Smooth muscle cell (in vitro differentiated cells): ENCODE results near the gene OSBPL5. TPM values are rescaled to one million over a fixed set of nuclear protein-coding genes. Genes with fewer than 3 reads are reported as not detected.

Experiments
- DNase-seq: peaks from one replicate; lab custom pipeline; 2025; ENCODE audit not compliant: unreplicated experiment; lab: John Stamatoyannopoulos, UW
- H2AFZ ChIP-seq: fragments of 200-600 bp; sonication (generic); 2 replicates; pipeline ENCODE4 v1.6.0; 2016; ENCODE audit warnings: antibody characterized with exemption, low read depth, mild to moderate bottlenecking
- H3F3A ChIP-seq: fragments of 200-600 bp; sonication (generic); 2 replicates; pipeline ENCODE4 v1.6.0; 2017; ENCODE audit warnings: antibody characterized with exemption, low read depth
- H3K27ac ChIP-seq: fragments of 200-600 bp; sonication (generic); 2 replicates; pipeline ENCODE4 v1.5.1; 2016; ENCODE audit warnings: low read depth, mild to moderate bottlenecking
- H3K27me3 ChIP-seq: fragments of 200-600 bp; sonication (generic); 2 replicates; pipeline ENCODE4 v1.6.1; 2016; ENCODE audit warnings: low read depth, mild to moderate bottlenecking
- H3K36me3 ChIP-seq: fragments of 200-600 bp; sonication (generic); 2 replicates; pipeline ENCODE4 v1.5.1; 2016; ENCODE audit warnings: low read depth
- H3K4me1 ChIP-seq: fragments of 200-600 bp; sonication (generic); 2 replicates; pipeline ENCODE4 v1.5.1; 2016; ENCODE audit warnings: low read depth
- H3K4me2 ChIP-seq: fragments of 200-600 bp; sonication (generic); 2 replicates; pipeline ENCODE4 v1.6.0; 2016; ENCODE audit warnings: mild to moderate bottlenecking
- H3K4me3 ChIP-seq: fragments of 200-600 bp; sonication (generic); 2 replicates; pipeline ENCODE4 v1.5.1; 2016; ENCODE audit warnings: mild to moderate bottlenecking
- H3K79me2 ChIP-seq: fragments of 200-600 bp; sonication (generic); 2 replicates; pipeline ENCODE4 v1.6.0; 2016; ENCODE audit warnings: low read depth, mild to moderate bottlenecking
- H3K9ac ChIP-seq: fragments of 200-600 bp; sonication (generic); 2 replicates; pipeline ENCODE4 v1.6.0; 2016; ENCODE audit warnings: low read depth
- H3K9me3 ChIP-seq: fragments of 200-600 bp; sonication (generic); replicated peaks from 2 replicates; pipeline ENCODE4 v1.5.1; 2016; ENCODE audit warnings: low read depth
- H4K20me1 ChIP-seq: fragments of 200-600 bp; sonication (generic); 2 replicates; pipeline ENCODE4 v1.6.0; 2016; ENCODE audit warnings: low read depth
- WGBS: methylation state at CpG from one replicate; pipeline ENCODE4 v1.1.7; 2016; ENCODE audit warnings: low lambda C conversion rate; 5-methylcytosine and 5-hydroxymethylcytosine counted together
- polyA plus RNA-seq: library from polyadenylated mRNA; unstranded; fragments of >200 nt; fragmentation: Nextera tagmentation; extraction: Ambion mirVana; gene quantifications from 2 replicates; pipeline ENCODE4 v1.2.1, GENCODE V29; 2016
- total RNA-seq: library from RNA; depleted of rRNA; stranded (reverse); fragments of >200 nt; gene quantifications from 2 replicates; pipeline ENCODE4 v1.2.3, GENCODE V29; 2014
- TF ChIP-seq, protein P1 (sequence below): fragments of 200-600 bp; sonication (generic); IDR thresholded peaks from 2 replicates; pipeline ENCODE4 v1.5.1; 2017; ENCODE audit warnings: borderline replicate concordance, mild to moderate bottlenecking, antibody characterized with exemption; ENCODE audit not compliant: insufficient read depth, poor library complexity, severe bottlenecking

Gene OSBPL5
- total and polyA plus RNA-seq, 2 experiments from 2014 or later: 27.3 to 43.4 TPM

DNA sequence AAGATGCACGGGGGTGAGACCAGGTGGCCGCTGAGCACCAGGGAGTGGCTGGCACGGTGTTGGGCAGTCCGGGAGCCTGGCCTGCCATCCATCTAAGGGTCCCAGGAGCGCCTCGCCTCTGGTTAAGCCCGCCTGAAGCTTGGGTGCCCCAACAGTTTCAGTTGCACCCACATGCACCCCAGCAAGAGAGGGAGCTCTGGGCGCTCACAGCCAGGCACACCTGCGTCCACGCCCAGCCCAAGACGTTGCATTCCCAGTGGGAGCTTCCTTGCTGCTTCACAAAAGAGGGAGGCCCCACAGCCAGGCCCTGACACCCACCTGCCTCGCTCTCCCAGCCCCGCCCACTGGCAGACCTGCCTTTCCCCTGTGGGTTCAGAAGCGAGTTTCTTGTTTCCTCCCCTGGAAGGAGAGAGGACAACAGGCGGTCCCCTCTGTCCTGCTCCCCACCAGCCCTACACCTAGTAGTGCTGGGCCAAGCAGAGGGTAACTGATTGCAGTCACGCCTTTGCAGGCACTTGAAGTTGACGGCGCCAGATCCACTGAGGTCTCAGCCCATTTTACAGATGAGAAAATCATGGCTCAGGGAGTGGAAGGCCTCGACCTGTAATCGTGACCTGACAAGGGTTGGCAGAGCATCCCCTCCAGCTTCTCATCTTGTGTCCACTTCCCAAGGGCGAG lies 35.4 kb downstream of the OSBPL5 start:
- Histone ChIP-seq H3K4me3 (no peak overlapping the region), H3K9ac (no peak overlapping the region), H4K20me1 (peaks cover 78% of the 10 kb centered on the region), H3K9me3 (no peaks in the 10 kb centered on the region), H3K36me3 (no peaks in the 10 kb centered on the region), H3K27ac (no peak overlapping the region), H3K4me2 (no peak overlapping the region), H3K27me3 (no peaks in the 10 kb centered on the region), H3F3A (no peaks in the 10 kb centered on the region), H3K79me2 (no peaks in the 10 kb centered on the region), H2AFZ (no peak overlapping the region), H3K4me1 (no peaks in the 10 kb centered on the region)
- TF ChIP-seq, protein P1, sequence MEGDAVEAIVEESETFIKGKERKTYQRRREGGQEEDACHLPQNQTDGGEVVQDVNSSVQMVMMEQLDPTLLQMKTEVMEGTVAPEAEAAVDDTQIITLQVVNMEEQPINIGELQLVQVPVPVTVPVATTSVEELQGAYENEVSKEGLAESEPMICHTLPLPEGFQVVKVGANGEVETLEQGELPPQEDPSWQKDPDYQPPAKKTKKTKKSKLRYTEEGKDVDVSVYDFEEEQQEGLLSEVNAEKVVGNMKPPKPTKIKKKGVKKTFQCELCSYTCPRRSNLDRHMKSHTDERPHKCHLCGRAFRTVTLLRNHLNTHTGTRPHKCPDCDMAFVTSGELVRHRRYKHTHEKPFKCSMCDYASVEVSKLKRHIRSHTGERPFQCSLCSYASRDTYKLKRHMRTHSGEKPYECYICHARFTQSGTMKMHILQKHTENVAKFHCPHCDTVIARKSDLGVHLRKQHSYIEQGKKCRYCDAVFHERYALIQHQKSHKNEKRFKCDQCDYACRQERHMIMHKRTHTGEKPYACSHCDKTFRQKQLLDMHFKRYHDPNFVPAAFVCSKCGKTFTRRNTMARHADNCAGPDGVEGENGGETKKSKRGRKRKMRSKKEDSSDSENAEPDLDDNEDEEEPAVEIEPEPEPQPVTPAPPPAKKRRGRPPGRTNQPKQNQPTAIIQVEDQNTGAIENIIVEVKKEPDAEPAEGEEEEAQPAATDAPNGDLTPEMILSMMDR: no peak
- no peak for DNase-seq
- WGBS: 89% methylated on average over 20 of the region's 21 CpGs

DNA sequence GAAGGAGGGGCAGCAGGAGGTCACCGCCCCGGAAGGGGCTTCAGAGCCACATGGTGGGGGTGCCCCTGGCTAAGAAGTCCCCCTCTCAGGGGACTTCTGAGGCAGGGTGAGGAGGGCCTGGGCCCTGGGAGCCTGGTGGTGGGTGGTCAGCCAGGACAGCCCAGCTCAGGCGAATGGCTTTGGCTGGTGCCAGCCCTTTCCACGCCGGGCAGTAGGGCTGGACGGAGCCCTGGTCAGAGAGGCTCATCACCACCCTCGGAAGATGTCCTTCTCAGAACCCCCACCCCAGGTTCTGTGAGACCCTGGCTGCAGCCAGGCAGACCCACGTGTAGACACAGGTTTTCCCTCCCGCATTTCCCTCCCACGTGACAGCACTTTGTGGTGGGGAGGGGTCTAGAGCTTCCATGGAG lies 35.9 kb downstream of the OSBPL5 start:
- Histone ChIP-seq H3K79me2 (no peaks in the 10 kb centered on the region), H4K20me1 (peaks cover 78% of the 10 kb centered on the region), H3K4me2 (no peak overlapping the region), H3K27ac (no peak overlapping the region), H3F3A (no peaks in the 10 kb centered on the region), H3K9me3 (no peaks in the 10 kb centered on the region), H3K36me3 (no peaks in the 10 kb centered on the region), H2AFZ (no peak overlapping the region), H3K9ac (no peak overlapping the region), H3K4me3 (no peak overlapping the region), H3K27me3 (no peaks in the 10 kb centered on the region), H3K4me1 (no peaks in the 10 kb centered on the region)
- DNase-seq: no peak
- 88% methylated on average over 10 of the region's 10 CpGs for WGBS
- TF ChIP-seq, protein P1: no peak

DNA sequence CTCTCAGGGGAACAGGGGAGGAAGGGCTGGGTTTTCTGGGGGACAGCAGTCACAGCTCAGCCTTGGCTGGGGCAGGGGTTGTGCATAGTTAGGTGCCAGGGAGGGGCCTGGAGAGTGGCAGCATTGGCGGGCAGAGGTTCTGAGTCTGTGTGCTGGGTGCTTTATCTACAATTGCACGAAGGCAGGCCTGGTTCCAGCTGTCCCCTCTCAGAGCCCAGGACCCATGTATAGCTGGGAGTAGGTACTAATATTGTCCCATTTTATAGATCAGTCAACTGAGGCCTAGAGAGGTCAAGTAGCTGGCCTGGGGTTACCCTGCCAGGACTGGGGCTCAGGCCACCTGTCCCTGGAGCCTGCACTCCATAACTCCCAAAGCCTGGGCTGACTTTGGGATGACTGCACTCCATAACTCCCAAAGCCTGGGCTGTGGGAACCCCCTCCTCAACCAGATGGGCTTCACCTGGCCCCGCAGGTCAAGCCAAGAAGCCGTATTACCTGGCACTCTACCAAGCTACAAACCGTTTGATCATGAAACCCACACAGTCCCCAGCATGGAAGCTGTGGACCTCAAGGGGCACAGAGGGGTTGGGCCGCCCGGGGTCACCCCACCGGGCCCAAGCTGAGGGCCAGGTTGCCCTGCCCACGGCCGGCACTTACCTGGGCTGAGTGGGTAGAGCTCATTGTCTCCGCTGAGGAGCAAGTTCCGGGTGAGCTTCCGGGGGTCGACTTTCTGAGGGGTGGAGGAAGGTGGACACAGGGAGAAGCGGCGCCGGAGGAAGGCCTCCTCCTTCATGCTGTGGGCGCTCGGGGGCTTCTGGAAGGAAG lies 36.5 kb downstream of the OSBPL5 start:
- Histone ChIP-seq H3K4me2 (no peak overlapping the region), H3K27ac (no peak overlapping the region), H2AFZ (no peak overlapping the region), H3K27me3 (no peaks in the 10 kb centered on the region), H4K20me1 (peaks cover 78% of the 10 kb centered on the region), H3K9ac (no peak overlapping the region), H3K36me3 (no peaks in the 10 kb centered on the region), H3K4me1 (no peaks in the 10 kb centered on the region), H3K4me3 (no peak overlapping the region), H3K9me3 (no peaks in the 10 kb centered on the region), H3F3A (no peaks in the 10 kb centered on the region), H3K79me2 (no peaks in the 10 kb centered on the region)
- 95% methylated on average over 19 of the region's 19 CpGs for WGBS
- DNase-seq: no peak
- TF ChIP-seq, protein P1: no peak
